SW480 (cell line): ENCODE results near the gene PABPN1L.
"Not testable (repeated sequence)": the region's sequence is repeated elsewhere in the genome, so short reads cannot be mapped to it uniquely, and the experiment has no call there.

Source experiments
- DNase-seq: peaks from one replicate; pipeline ENCODE4 v3.0.0-alpha.2; 2016; ENCODE audit warnings: low spot score

The PABPN1L gene

DNA sequence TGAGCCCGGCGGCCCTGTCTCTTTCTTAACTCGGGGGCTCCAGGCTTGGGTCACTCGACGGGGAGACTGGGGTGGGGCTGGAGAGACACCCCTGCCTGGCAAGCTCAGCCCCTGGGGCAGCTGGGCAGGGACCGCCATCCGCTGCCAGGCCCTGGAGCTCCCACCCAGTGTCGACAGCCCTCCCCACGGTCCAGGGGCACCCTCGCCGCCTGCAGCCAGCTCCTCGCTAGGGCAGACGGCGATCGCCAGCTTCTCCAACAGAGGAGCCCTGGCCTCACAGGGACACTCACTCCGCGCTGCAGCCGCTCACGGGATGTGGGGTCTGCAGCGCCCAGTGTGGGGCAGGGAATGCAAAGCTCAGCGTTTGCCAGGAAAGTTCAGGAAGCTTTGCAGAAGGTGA lies 38.7 kb downstream of the PABPN1L start:
- DNase-seq, result no peak

- no peak for DNase-seq
Measured at GRCh38 chr16:88826070-88826840, 40.2 kb downstream of the PABPN1L start.

DNA sequence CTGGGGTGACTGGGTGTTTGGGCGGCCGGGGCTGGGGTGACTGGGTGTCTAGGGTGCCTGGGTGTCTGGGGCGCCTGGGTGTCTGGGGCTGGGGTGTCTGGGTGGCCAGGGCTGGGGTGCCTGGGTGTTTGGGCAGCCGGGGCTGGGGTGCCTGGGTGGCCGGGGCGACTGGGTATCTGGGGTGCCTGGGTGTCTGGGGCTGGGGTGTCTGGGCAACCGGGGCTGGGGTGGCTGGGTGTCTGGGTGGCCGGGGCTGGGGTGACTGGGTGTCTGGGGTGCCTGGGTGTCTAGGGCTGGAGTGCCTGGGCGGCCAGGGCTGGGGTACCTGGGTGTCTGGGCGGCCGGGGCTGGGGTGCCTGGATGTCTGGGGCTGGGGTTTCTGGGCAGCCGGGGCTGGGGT lies 41.3 kb downstream of the PABPN1L start:
- DNase-seq, result no peak

DNA sequence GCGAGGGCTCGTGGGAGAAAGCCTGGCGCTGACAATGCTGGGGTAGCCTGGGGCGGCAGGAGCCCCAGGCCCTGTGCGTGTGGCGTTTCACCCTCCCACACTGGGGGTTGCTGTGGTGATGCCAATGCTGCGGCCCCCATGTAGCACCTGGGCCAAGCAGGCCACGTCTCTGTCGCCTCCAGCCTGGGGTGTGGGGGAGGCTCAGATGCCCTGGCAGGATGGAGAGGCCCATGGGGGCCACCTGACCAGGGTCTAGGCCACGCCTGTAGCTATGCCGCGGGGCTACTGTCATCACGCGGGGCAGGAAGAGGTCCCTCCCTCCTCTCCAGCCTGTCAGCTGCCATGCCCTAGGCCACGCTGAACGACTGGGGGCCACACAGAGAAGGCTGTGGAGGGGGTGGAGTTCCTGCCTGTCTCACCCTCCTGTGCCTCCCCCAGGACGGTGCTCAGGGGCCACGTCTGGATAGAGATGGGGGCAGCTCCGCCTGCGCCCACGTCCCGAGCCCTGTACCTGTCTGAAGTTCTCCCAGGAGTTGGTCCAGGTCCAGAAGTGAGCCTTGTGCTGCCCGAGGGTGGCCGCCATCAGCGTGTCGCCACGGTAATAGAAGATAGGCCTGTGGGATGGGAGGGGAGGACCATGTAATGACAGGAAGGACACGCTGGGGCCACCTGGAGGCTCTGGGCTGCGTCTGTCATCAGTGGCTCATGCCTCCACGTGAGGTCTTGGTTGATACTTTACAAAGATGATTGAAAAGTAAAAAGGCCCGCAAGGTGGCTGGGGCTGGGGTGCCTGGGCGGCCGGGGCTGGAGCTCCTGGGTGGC lies 42.0 kb downstream of the PABPN1L start:
- no peak for DNase-seq

GRCh38 chr16:88823646-88824045 lies 42.8 kb downstream of the PABPN1L start:
- not testable (repeated sequence) for DNase-seq

DNA sequence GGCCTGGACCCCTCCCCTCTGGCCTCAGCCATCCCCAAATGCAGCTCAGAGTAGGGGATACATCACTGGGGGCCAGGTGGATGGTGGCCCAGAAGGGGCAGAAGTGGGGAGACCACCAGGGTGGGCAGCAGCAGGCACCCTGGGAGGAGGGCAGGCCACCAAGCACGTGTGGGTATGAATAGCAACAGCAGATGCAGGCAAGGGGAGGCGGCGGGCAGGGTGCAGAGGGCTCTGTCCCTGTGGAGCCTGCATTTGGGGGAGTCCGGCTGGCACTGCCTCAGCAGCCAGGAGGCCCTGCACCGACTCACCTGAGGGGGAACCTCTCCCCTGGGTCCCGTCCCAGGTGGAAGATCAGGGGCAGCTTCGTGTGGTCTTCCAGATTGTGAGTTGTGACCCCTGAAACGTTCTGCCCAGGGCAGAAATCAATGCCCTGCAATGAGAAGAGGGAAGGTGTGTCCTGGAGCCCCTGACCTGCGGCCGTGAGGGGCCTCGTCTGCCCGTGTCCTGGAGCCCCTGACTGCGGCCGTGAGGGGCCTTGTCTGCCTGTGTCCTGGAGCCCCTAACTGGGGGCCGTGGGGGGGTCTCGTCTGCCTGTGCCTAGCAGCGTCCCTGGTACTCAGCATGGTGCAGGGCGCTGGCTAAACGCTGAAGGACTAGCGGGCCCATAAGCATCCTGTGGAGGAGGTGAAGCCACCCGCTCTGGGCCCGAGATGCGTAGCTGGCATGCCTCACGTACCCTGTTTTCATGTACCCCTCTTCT lies 44.0 kb downstream of the PABPN1L start:
- DNase-seq, result no peak

GRCh38 chr16:88821168-88821850 lies 45.2 kb downstream of the PABPN1L start:
- no peak for DNase-seq

DNA sequence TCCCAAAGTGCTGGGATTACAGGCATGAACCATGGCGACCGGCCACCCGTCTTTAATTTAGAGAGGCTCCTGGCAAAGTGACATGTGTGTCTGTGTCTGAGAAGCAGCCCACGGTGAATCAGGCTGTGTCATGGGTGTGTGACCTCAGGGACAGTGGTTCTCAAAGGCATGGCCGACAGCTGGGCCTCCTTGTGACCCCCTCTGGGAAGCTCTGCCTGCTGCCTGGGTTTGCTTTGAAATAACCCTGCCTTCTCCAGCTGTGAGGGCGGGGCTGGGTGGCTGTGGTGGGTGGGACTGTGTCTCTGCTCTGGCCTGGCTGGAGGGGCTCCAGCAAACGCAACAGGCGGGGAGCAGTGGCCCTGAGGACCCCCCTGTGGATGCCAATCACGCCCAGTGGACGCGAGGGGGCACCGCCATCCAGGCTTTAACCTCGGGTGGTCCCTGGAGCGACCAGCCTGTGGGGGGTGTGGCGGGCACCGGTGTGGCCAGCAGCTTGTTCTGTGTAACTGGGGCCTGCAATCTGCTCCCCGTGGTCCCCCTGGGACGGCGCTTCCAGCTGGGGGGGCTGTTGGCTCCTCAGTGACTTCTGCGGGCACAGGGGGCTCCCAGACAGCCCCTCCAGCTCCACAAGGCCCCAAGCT lies 46.0 kb downstream of the PABPN1L start:
- no peak for DNase-seq

GRCh38 chr16:88819126-88819525 lies 47.3 kb downstream of the PABPN1L start:
- no peak for DNase-seq

- DNase-seq, result no peak
Measured at GRCh38 chr16:88818575-88818874, 47.9 kb downstream of the PABPN1L start.

GRCh38 chr16:88817785-88818574 lies 48.5 kb downstream of the PABPN1L start:
- no peak for DNase-seq

DNA sequence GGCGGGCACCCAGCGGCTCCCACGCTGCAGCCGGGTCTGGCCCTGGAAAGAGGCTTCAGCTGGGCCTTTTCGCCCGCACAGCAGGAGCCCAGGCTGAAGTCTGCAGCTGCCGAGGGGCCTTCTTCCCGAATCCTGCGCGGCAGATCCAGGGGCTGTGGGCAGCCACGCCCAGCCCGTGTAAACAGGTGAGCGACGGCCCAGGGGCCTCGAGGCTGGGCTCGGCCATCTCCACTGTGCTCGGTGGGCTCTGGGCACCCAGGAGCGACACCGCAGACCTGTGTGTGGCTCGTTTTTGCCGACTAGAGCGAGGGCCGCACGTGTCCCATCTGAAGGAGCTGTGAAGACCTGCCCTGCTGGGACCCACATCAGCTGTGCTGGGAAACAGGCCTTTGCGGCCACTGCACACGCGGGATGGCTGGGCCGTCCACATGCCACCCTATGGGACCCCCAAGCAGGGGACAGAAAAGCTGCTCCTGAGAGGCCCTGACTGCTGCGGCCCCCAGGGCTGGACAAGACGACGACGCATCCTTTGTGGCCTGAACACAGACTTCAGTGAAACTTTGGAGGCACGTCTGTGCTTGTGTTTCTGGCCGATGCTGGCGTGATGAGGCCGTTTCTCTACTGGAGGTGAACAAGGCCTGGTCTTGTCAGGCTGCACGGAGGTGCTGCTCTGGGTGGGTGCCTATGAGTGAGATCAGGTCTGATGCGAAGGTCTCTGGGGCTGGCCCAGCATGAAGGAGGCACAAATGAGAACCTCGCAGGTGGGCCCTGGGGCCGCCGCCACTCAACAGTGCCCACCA lies 49.5 kb downstream of the PABPN1L start:
- DNase-seq, result no peak

- peak; percentile 40 for DNase-seq
Measured at GRCh38 chr16:88815901-88816589, 50.4 kb downstream of the PABPN1L start.

- no peak for DNase-seq
Measured at GRCh38 chr16:88815227-88815626, 51.2 kb downstream of the PABPN1L start.

DNA sequence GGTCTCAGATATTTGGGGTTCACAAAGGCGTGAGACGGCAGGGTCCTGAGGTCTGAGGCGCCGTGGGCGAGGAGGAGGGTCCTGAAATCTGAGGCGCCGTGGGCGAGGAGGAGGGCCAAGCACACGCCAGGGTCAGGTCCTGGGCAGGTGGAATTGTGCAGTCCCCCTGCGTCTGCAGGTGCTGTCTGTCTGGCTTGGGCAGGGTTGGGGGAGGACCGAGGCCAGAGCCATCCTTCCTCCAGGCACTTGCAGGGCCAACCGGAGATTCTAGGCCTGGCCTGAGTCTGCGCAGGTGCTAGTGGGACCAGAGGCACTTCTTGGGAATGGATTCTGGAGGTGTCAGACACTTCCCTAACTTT lies 52.3 kb downstream of the PABPN1L start:
- DNase-seq, result no peak
